HepG2 (cell line): ENCODE measurements around the gene HNRNPH3. TPM values are rescaled to one million over a fixed set of nuclear protein-coding genes. Genes with fewer than 3 reads are reported as not detected.

Experiments
- AHDC1 ChIP-seq: sonication (generic); formaldehyde crosslinking; IDR thresholded peaks from 2 replicates; pipeline ENCODE4 v1.5.1; 2020; ENCODE audit warnings: mild to moderate bottlenecking, missing genetic modification reagents, borderline replicate concordance
- ATF7 ChIP-seq, 2 experiments: fragments of 450-650 bp in 1 of 2; sonication (generic) in 1 of 2; formaldehyde crosslinking in 1 of 2; IDR thresholded peaks; 2 replicates each; pipeline versions ENCODE4 v1.4.0 to v1.6.1; 2016 to 2020; ENCODE audit warnings: antibody characterized with exemption in 1 of 2, mild to moderate bottlenecking in 1 of 2, missing genetic modification reagents in 1 of 2
- CEBPZ ChIP-seq: IDR thresholded peaks from 2 replicates; pipeline ENCODE4 v1.6.1; 2012; ENCODE audit warnings: low read length, improper control_type of control experiment
- CSRNP1 ChIP-seq: sonication (generic); formaldehyde crosslinking; IDR thresholded peaks from 2 replicates; pipeline ENCODE4 v1.8.1; 2023; ENCODE audit warnings: mild to moderate bottlenecking, missing genetic modification reagents
- ETS1 ChIP-seq: sonication (generic); formaldehyde crosslinking; IDR thresholded peaks from 2 replicates; pipeline ENCODE4 v1.4.0; 2020; ENCODE audit warnings: missing genetic modification reagents
- MEIS2 ChIP-seq: sonication (generic); formaldehyde crosslinking; IDR thresholded peaks from 2 replicates; pipeline ENCODE4 v1.9.0; 2021; ENCODE audit warnings: mild to moderate bottlenecking, missing genetic modification reagents
- THAP8 ChIP-seq: sonication (generic); formaldehyde crosslinking; IDR thresholded peaks from 2 replicates; pipeline ENCODE4 v1.5.1; 2020; ENCODE audit warnings: missing genetic modification reagents, mild to moderate bottlenecking, borderline replicate concordance
- polyA plus RNA-seq, 8 experiments: library from polyadenylated mRNA; depleted of rRNA in 3 of 8; stranded (reverse) in 7 of 8; unstranded in 1 of 8; fragments of >200 nt; fragmentation: Illumina TruSeq in 4 of 8; extraction: Trizol in 4 of 8; gene quantifications; 2 replicates each; pipeline versions ENCODE4 v1.2.1 to v1.2.3, GENCODE V29; 2011 to 2016; ENCODE audit warnings: low read depth in 4 of 8, missing spikeins in 1 of 8, mixed read lengths in 1 of 8; ENCODE audit not compliant: insufficient read depth in 1 of 8
- total RNA-seq, 5 experiments: library from RNA; depleted of rRNA; stranded (reverse); fragments of >200 nt; fragmentation: Illumina TruSeq; extraction: Trizol; gene quantifications; 2 replicates each; pipeline ENCODE4 v1.2.3, GENCODE V29; 2016; ENCODE audit warnings: low read depth in 1 of 5

Gene HNRNPH3
- total and polyA plus RNA-seq, 2 of the 13 experiments (the other 11 are each of a cell fraction or from before 2014, with no cell fraction given): 46.0 to 47.7 TPM

- TF ChIP-seq CEBPZ (no peak), MEIS2 (CRISPR knock-in tag) (no peak), AHDC1 (CRISPR knock-in tag) (peak; percentile 65; the same call in 1 of the 2 replicates), THAP8 (no peak), CSRNP1 (CRISPR knock-in tag) (no peak), ETS1 (CRISPR knock-in tag) (no peak), ATF7 (IDR thresholded peaks at IDR 0.05) (no peak), ATF7 (CRISPR knock-in tag; IDR thresholded peaks at IDR 0.05) (no peak)
Measured at GRCh38 chr10:68303849-68304412, 27.9 kb upstream of the HNRNPH3 start (continued).
